DOHH2 (cell line): Measurements from ENCODE around the gene GALNT2.
A peak's percentile ranks its signal among the peaks of the same experiment; 100 is the strongest.

Source experiments
- H3F3A ChIP-seq: fragments of 200-600 bp; sonication (generic), shearing (Covaris generic); 2 replicates; pipeline ENCODE4 v1.6.0; 2016; ENCODE audit warnings: antibody characterized with exemption, mild to moderate bottlenecking; ENCODE audit not compliant: control insufficient read depth, insufficient read depth
- H3K27ac ChIP-seq: fragments of 200-600 bp; sonication (generic); 2 replicates; pipeline ENCODE4 v1.5.1; 2014; ENCODE audit warnings: low read depth, mild to moderate bottlenecking, low read length, moderate library complexity
- H3K27me3 ChIP-seq: fragments of 200-600 bp; sonication (generic); 2 replicates; pipeline ENCODE4 v1.6.1; 2014; ENCODE audit warnings: mild to moderate bottlenecking, low read length, mixed read lengths; ENCODE audit not compliant: control insufficient read depth
- H3K36me3 ChIP-seq: fragments of 200-600 bp; sonication (generic); 2 replicates; pipeline ENCODE4 v1.6.1; 2014; ENCODE audit warnings: mild to moderate bottlenecking, low read length, moderate library complexity, mixed read lengths; ENCODE audit not compliant: control insufficient read depth
- H3K4me1 ChIP-seq: fragments of 200-600 bp; sonication (generic); 2 replicates; pipeline ENCODE4 v1.6.1; 2014; ENCODE audit warnings: mild to moderate bottlenecking, low read length, mixed read lengths; ENCODE audit not compliant: control insufficient read depth
- H3K4me2 ChIP-seq: fragments of 200-600 bp; sonication (generic); 2 replicates; pipeline ENCODE4 v1.6.0; 2014; ENCODE audit warnings: mild to moderate bottlenecking, low read length, moderate library complexity
- H3K4me3 ChIP-seq: fragments of 200-600 bp; sonication (generic); 2 replicates; pipeline ENCODE4 v1.5.1; 2014; ENCODE audit warnings: mild to moderate bottlenecking, low read length, mixed read lengths
- H3K79me2 ChIP-seq: fragments of 200-600 bp; sonication (generic); 2 replicates; pipeline ENCODE4 v1.6.1; 2014; ENCODE audit warnings: mild to moderate bottlenecking, low read length, mixed read lengths; ENCODE audit not compliant: control insufficient read depth
- H3K9me2 ChIP-seq: fragments of 200-600 bp; sonication (generic); replicated peaks from 2 replicates; pipeline ENCODE4 v1.6.1; 2014; ENCODE audit warnings: mild to moderate bottlenecking, low read length, mixed read lengths; ENCODE audit not compliant: control insufficient read depth
- H3K9me3 ChIP-seq: fragments of 200-600 bp; sonication (generic); 2 replicates; pipeline ENCODE4 v1.6.1; 2014; ENCODE audit warnings: antibody characterized with exemption, low read length, mixed read lengths; ENCODE audit not compliant: control insufficient read depth, insufficient read depth
- H4K20me1 ChIP-seq: fragments of 200-600 bp; sonication (generic); 2 replicates; pipeline ENCODE4 v1.6.0; 2014; ENCODE audit warnings: low read depth, mild to moderate bottlenecking, antibody characterized with exemption, low read length, moderate library complexity; ENCODE audit not compliant: control insufficient read depth, insufficient read depth
- EZH2phosphoT487 ChIP-seq: fragments of 200-600 bp; sonication (generic); IDR thresholded peaks from 2 replicates; pipeline ENCODE4 v1.6.1; 2017; ENCODE audit warnings: borderline replicate concordance, mild to moderate bottlenecking, antibody characterized with exemption, low read length, moderate library complexity, mixed read lengths
- TF ChIP-seq, protein P1 (sequence below): fragments of 200-600 bp; sonication (generic); IDR thresholded peaks from one replicate; pipeline ENCODE4 v1.5.1; 2014; ENCODE audit warnings: antibody characterized with exemption, mild to moderate bottlenecking, low read depth, low read length; ENCODE audit not compliant: poor library complexity, severe bottlenecking

GALNT2 gene

GRCh38 chr1:230280054-230280795, 213.2 kb downstream of the GALNT2 start:
- Histone ChIP-seq H3K36me3 (peaks cover 41% of the 10 kb centered on the region), H3K9me3 (no peaks in the 10 kb centered on the region), H3K27ac (no peak overlapping the region), H3K27me3 (no peaks in the 10 kb centered on the region), H3K4me1 (peaks cover 71% of the 10 kb centered on the region), H3F3A (peaks cover 9% of the 10 kb centered on the region), H3K79me2 (no peaks in the 10 kb centered on the region), H4K20me1 (no peaks in the 10 kb centered on the region), H3K4me3 (no peak overlapping the region), H3K9me2 (no peaks in the 10 kb centered on the region), H3K4me2 (no peak overlapping the region)
- TF ChIP-seq, protein P1, sequence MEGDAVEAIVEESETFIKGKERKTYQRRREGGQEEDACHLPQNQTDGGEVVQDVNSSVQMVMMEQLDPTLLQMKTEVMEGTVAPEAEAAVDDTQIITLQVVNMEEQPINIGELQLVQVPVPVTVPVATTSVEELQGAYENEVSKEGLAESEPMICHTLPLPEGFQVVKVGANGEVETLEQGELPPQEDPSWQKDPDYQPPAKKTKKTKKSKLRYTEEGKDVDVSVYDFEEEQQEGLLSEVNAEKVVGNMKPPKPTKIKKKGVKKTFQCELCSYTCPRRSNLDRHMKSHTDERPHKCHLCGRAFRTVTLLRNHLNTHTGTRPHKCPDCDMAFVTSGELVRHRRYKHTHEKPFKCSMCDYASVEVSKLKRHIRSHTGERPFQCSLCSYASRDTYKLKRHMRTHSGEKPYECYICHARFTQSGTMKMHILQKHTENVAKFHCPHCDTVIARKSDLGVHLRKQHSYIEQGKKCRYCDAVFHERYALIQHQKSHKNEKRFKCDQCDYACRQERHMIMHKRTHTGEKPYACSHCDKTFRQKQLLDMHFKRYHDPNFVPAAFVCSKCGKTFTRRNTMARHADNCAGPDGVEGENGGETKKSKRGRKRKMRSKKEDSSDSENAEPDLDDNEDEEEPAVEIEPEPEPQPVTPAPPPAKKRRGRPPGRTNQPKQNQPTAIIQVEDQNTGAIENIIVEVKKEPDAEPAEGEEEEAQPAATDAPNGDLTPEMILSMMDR: no peak
- no peak for TF ChIP-seq EZH2phosphoT487

GRCh38 chr1:230280906-230281413, 213.9 kb downstream of the GALNT2 start:
- H3F3A ChIP-seq: peaks cover 6% of the 10 kb centered on the region; the same call in 1 of the 2 replicates
- H3K9me2 ChIP-seq: no peaks in the 10 kb centered on the region
- H3K4me2 ChIP-seq: no peak overlapping the region
- no peaks in the 10 kb centered on the region for H3K79me2 ChIP-seq
- H3K9me3 ChIP-seq: no peaks in the 10 kb centered on the region
- H3K27me3 ChIP-seq: no peaks in the 10 kb centered on the region
- H3K4me3 ChIP-seq: no peak overlapping the region
- peaks cover 70% of the 10 kb centered on the region for H3K4me1 ChIP-seq
- H4K20me1 ChIP-seq: no peaks in the 10 kb centered on the region
- no peak overlapping the region for H3K27ac ChIP-seq
- TF ChIP-seq, protein P1: no peak
- no peak for TF ChIP-seq EZH2phosphoT487
- peaks cover 35% of the 10 kb centered on the region for H3K36me3 ChIP-seq

DNA sequence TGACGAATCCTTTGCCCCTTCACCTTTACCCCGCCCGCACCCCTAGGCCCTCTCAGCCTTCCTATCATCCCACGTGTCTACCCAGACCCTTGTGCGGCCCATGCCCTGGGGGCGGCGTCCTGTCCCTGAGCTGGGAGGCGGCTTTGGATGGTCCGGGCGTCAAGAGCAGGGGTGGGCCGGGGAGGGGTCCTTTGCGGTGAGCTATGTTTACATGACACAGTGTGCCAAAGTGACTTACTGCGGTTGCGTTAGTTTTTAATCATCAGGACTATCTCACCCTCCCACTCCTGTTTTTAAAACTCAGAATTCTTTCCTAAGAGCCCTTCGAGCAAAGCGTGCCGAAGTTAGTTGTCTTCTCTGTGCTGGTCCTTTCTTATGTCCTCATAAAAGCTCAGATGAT, 214.5 kb downstream of the GALNT2 start:
- H3K4me2 ChIP-seq: peak overlapping the region; percentile 26; the same call in 1 of the 2 replicates
- H3K4me3 ChIP-seq: 0 out of 2 replicates have a peak overlapping the region, but pooled peaks have one; percentile 18
- TF ChIP-seq, protein P1: no peak

More for the DNA sequence above, 214.5 kb downstream of the GALNT2 start:
- H3K9me2 ChIP-seq: no peaks in the 10 kb centered on the region
- H3F3A ChIP-seq: peaks cover 4% of the 10 kb centered on the region; the same call in 1 of the 2 replicates
- no peaks in the 10 kb centered on the region for H3K27me3 ChIP-seq
- peak overlapping the region; percentile 22; the same call in 1 of the 2 replicates for H3K27ac ChIP-seq
- peaks cover 30% of the 10 kb centered on the region for H3K36me3 ChIP-seq
- H3K79me2 ChIP-seq: no peaks in the 10 kb centered on the region
- no peaks in the 10 kb centered on the region for H3K9me3 ChIP-seq
- peaks cover 64% of the 10 kb centered on the region for H3K4me1 ChIP-seq
- no peaks in the 10 kb centered on the region for H4K20me1 ChIP-seq
